ENCODE results near the gene ACOXL.

Gene ACOXL

DNA sequence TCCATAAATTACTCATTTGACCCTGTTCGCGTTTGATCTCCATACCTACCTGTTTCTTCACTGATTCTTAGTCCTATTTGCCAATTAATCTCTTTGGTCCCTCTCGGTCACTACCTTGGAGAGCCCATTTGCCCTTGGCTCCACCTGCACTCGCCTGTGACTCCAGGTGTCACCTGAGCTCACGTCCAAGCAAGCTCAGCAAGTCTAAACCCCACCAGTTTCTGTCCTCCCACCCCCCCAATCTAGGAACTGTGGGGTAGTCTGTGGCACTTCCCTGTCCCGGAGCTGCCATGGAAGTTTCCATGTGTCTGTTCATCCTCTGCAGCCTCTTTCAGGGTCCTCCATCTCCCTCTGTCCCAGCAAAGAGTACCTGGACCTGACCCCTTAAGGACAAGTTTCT is 320.2 kb downstream of the ACOXL start:
- no peaks in the 10 kb centered on the region for H3K79me2 ChIP-seq (ENCODE audit: control insufficient read depth, low read length)
- H3K9me3 ChIP-seq (ENCODE audit: control insufficient read depth, insufficient read depth, low read length): no peaks in the 10 kb centered on the region
- no peak overlapping the region for H3K4me2 ChIP-seq (ENCODE audit: low read length)
- no peaks in the 10 kb centered on the region for H3K27me3 ChIP-seq (ENCODE audit: control insufficient read depth, low read length)
- H3K36me3 ChIP-seq (ENCODE audit: control insufficient read depth, low read length): no peaks in the 10 kb centered on the region
- H3K9me2 ChIP-seq (replicated peaks; ENCODE audit: control insufficient read depth, low read length): no peaks in the 10 kb centered on the region
- TF ChIP-seq, protein P1, sequence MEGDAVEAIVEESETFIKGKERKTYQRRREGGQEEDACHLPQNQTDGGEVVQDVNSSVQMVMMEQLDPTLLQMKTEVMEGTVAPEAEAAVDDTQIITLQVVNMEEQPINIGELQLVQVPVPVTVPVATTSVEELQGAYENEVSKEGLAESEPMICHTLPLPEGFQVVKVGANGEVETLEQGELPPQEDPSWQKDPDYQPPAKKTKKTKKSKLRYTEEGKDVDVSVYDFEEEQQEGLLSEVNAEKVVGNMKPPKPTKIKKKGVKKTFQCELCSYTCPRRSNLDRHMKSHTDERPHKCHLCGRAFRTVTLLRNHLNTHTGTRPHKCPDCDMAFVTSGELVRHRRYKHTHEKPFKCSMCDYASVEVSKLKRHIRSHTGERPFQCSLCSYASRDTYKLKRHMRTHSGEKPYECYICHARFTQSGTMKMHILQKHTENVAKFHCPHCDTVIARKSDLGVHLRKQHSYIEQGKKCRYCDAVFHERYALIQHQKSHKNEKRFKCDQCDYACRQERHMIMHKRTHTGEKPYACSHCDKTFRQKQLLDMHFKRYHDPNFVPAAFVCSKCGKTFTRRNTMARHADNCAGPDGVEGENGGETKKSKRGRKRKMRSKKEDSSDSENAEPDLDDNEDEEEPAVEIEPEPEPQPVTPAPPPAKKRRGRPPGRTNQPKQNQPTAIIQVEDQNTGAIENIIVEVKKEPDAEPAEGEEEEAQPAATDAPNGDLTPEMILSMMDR (IDR thresholded peaks at IDR 0.05; ENCODE audit: low read depth, low read length, poor library complexity, severe bottlenecking): no peak
- no peak for TF ChIP-seq EZH2phosphoT487 (IDR thresholded peaks at IDR 0.05; ENCODE audit: borderline replicate concordance, low read length)
- H3K4me1 ChIP-seq (ENCODE audit: control insufficient read depth, low read length): peaks cover 71% of the 10 kb centered on the region
- H4K20me1 ChIP-seq (ENCODE audit: control insufficient read depth, insufficient read depth, low read depth, low read length): no peaks in the 10 kb centered on the region
- no peak overlapping the region for H3K27ac ChIP-seq (ENCODE audit: low read depth, low read length)
- peaks cover 5% of the 10 kb centered on the region for H3F3A ChIP-seq (ENCODE audit: control insufficient read depth, insufficient read depth)
- H3K4me3 ChIP-seq (ENCODE audit: low read length): no peak overlapping the region

DNA sequence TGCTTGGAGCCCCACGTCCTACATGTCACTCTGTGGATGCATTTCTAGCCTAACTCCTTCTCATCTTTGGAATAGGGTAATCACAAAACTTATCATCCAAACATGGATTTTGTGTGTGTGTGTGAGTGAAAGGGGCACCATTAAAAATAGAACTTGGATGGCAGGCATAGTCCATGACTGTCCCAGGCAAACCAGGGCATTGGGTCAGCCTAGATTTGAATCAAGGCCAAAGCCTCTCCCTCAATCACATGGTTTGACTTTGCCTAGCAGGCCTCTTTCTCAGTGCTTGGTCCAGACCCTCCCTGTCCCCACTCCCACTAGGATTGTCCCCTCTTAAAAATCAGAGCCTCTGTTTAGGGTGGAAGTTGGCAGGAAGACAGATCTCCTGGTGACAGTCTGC is 320.9 kb downstream of the ACOXL start:
- H3K4me3 ChIP-seq (ENCODE audit: low read length): no peak overlapping the region
- H3K27me3 ChIP-seq (ENCODE audit: control insufficient read depth, low read length): no peaks in the 10 kb centered on the region
- TF ChIP-seq, protein P1 (IDR thresholded peaks at IDR 0.05; ENCODE audit: low read depth, low read length, poor library complexity, severe bottlenecking): no peak
- TF ChIP-seq EZH2phosphoT487 (IDR thresholded peaks at IDR 0.05; ENCODE audit: borderline replicate concordance, low read length): no peak
- H3K27ac ChIP-seq (ENCODE audit: low read depth, low read length): no peak overlapping the region
- H3K36me3 ChIP-seq (ENCODE audit: control insufficient read depth, low read length): no peaks in the 10 kb centered on the region
- peaks cover 78% of the 10 kb centered on the region for H3K4me1 ChIP-seq (ENCODE audit: control insufficient read depth, low read length)
- no peaks in the 10 kb centered on the region for H4K20me1 ChIP-seq (ENCODE audit: control insufficient read depth, insufficient read depth, low read depth, low read length)
- no peaks in the 10 kb centered on the region for H3K9me2 ChIP-seq (replicated peaks; ENCODE audit: control insufficient read depth, low read length)
- peaks cover 10% of the 10 kb centered on the region for H3F3A ChIP-seq (ENCODE audit: control insufficient read depth, insufficient read depth)
- H3K9me3 ChIP-seq (ENCODE audit: control insufficient read depth, insufficient read depth, low read length): no peaks in the 10 kb centered on the region
- H3K79me2 ChIP-seq (ENCODE audit: control insufficient read depth, low read length): no peaks in the 10 kb centered on the region
- H3K4me2 ChIP-seq (ENCODE audit: low read length): no peak overlapping the region

GRCh38 chr2:111053825-111054515 is 321.6 kb downstream of the ACOXL start:
- no peaks in the 10 kb centered on the region for H3K79me2 ChIP-seq (ENCODE audit: control insufficient read depth, low read length)
- no peak for TF ChIP-seq EZH2phosphoT487 (IDR thresholded peaks at IDR 0.05; ENCODE audit: borderline replicate concordance, low read length)
- TF ChIP-seq, protein P1 (IDR thresholded peaks at IDR 0.05; ENCODE audit: low read depth, low read length, poor library complexity, severe bottlenecking): no peak
- no peaks in the 10 kb centered on the region for H4K20me1 ChIP-seq (ENCODE audit: control insufficient read depth, insufficient read depth, low read depth, low read length)
- peaks cover 14% of the 10 kb centered on the region for H3F3A ChIP-seq (ENCODE audit: control insufficient read depth, insufficient read depth)
- no peak overlapping the region for H3K27ac ChIP-seq (ENCODE audit: low read depth, low read length)
- H3K4me1 ChIP-seq (ENCODE audit: control insufficient read depth, low read length): peaks cover 80% of the 10 kb centered on the region
- H3K4me2 ChIP-seq (ENCODE audit: low read length): peak overlapping the region; percentile 44
- no peaks in the 10 kb centered on the region for H3K27me3 ChIP-seq (ENCODE audit: control insufficient read depth, low read length)
- H3K9me2 ChIP-seq (replicated peaks; ENCODE audit: control insufficient read depth, low read length): no peaks in the 10 kb centered on the region
- no peak overlapping the region for H3K4me3 ChIP-seq (ENCODE audit: low read length)
- no peaks in the 10 kb centered on the region for H3K9me3 ChIP-seq (ENCODE audit: control insufficient read depth, insufficient read depth, low read length)
- no peaks in the 10 kb centered on the region for H3K36me3 ChIP-seq (ENCODE audit: control insufficient read depth, low read length)
